HCT116 (cell line): ENCODE results near the gene ABCC8. TPM values are rescaled to one million over a fixed set of nuclear protein-coding genes. Genes with fewer than 3 reads are reported as not detected.
A peak's percentile ranks its signal among the peaks of the same experiment; 100 is the strongest.

Experiments used
- ATAC-seq: fragments of 200-7000 bp; cut with Tn5 transposase; 2 replicates; pipeline ENCODE4 v1.9.1; 2020; ENCODE audit warnings: mild to moderate bottlenecking, moderate library complexity
- Bru-seq: library from RNA; stranded (reverse); fragments of 400-500 nt; gene quantifications from one replicate; lab custom pipeline; 2021; lab: Mats Ljungman, UMichigan
- BruChase-seq, 2 experiments: library from RNA; stranded (reverse); fragments of 400-500 nt; gene quantifications; one replicate each; lab custom pipeline; 2021; lab: Mats Ljungman, UMichigan
- BruUV-seq: library from RNA; stranded (reverse); fragments of 400-500 nt; replicated peaks from 2 replicates; lab custom pipeline; 2021; lab: Mats Ljungman, UMichigan
- CTCF ChIA-PET: fragments of 300-600 bp; sonication (Branson Sonifier 250); formaldehyde crosslinking; loops from one replicate; lab custom pipeline; 2021; ENCODE audit warnings: antibody characterized with exemption; lab: Charles Lee
- POLR2A ChIA-PET: fragments of 300-600, 350-600 bp; sonication (Branson Sonifier 250); formaldehyde crosslinking; loops from one replicate; lab custom pipeline; 2021; ENCODE audit warnings: antibody characterized with exemption; lab: Charles Lee
- RAD21 ChIA-PET, 2 experiments: fragments of 300-600 bp; sonication (Branson Sonifier 250); formaldehyde crosslinking; loops; one replicate each; lab custom pipeline; 2023; ENCODE audit warnings: low total read pairs in 2 of 2; ENCODE audit not compliant: uncharacterized antibody in 2 of 2, unreplicated experiment in 2 of 2, low non-redundant PET in 1 of 2; lab: Charles Lee
- DNase-seq: peaks from one replicate; pipeline ENCODE4 v3.0.0-alpha.2; 2010; ENCODE audit warnings: low read depth, low spot score
- H2AFZ ChIP-seq: fragments of 200-600 bp; shearing (Covaris generic), sonication (generic); 2 replicates; pipeline ENCODE4 v1.6.1; 2017; ENCODE audit warnings: low read depth, mixed run types, mixed read lengths, antibody characterized with exemption, low read length; ENCODE audit not compliant: poor library complexity, severe bottlenecking
- H3K27ac ChIP-seq: 2 replicates; pipeline ENCODE4 v1.5.1; 2012; ENCODE audit warnings: low read depth, low read length
- H3K27me3 ChIP-seq: fragments of 200-600 bp; sonication (generic); 2 replicates; pipeline ENCODE4 v1.6.1; 2016; ENCODE audit warnings: mixed run types, low read length, mixed read lengths; ENCODE audit not compliant: insufficient read depth
- H3K36me3 ChIP-seq, 2 experiments: fragments of 200-500 bp in 1 of 2; fragments of 200-600 bp in 1 of 2; sonication (Bioruptor generic) in 1 of 2; sonication (generic) in 1 of 2; 2 replicates each; pipeline versions ENCODE4 v1.5.1 to v1.6.1; 2014 to 2016; ENCODE audit warnings: low read length in 2 of 2, inconsistent platforms in 1 of 2, mixed read lengths in 1 of 2, mixed run types in 1 of 2; ENCODE audit not compliant: insufficient read depth in 2 of 2, control insufficient read depth in 1 of 2
- H3K4me1 ChIP-seq, 2 experiments: fragments of 200-600 bp in 1 of 2; sonication (generic) in 1 of 2; 2 replicates each; pipeline versions ENCODE4 v1.5.1 to v1.6.1; 2012 to 2017; ENCODE audit warnings: low read length in 2 of 2, inconsistent platforms in 1 of 2, mild to moderate bottlenecking in 1 of 2, mixed read lengths in 1 of 2, mixed run types in 1 of 2, moderate library complexity in 1 of 2; ENCODE audit not compliant: insufficient read depth in 2 of 2, control insufficient read depth in 1 of 2
- H3K4me2 ChIP-seq: fragments of 200-600 bp; sonication (generic); 2 replicates; pipeline ENCODE4 v1.6.1; 2017; ENCODE audit warnings: mixed run types, low read length, mixed read lengths
- H3K4me3 ChIP-seq, 2 experiments: fragments of 200-600 bp in 1 of 2; sonication (generic) in 1 of 2; replicated peaks in 1 of 2; 2 replicates each; pipeline ENCODE4 v1.5.1; 2011 to 2016; ENCODE audit warnings: low read length in 2 of 2, control low read depth in 1 of 2, low read depth in 1 of 2, mild to moderate bottlenecking in 1 of 2, mixed read lengths in 1 of 2, mixed run types in 1 of 2
- H3K79me2 ChIP-seq: fragments of 200-600 bp; sonication (generic); 2 replicates; pipeline ENCODE4 v1.6.1; 2017; ENCODE audit warnings: mild to moderate bottlenecking, mixed run types, low read length, moderate library complexity, mixed read lengths; ENCODE audit not compliant: insufficient read depth
- H3K9ac ChIP-seq: fragments of 200-600 bp; sonication (generic); 2 replicates; pipeline ENCODE4 v1.6.1; 2016; ENCODE audit warnings: low read length, mixed read lengths
- H3K9me2 ChIP-seq: fragments of 200-600 bp; sonication (generic), shearing (Covaris generic); 2 replicates; pipeline ENCODE4 v1.6.1; 2017; ENCODE audit warnings: mixed run types, mild to moderate bottlenecking, moderate library complexity; ENCODE audit not compliant: insufficient read depth
- H3K9me3 ChIP-seq, 2 experiments: fragments of 200-500 bp in 1 of 2; fragments of 200-600 bp in 1 of 2; sonication (Bioruptor generic) in 1 of 2; sonication (generic) in 1 of 2; 2 replicates each; pipeline ENCODE4 v1.6.1; 2014 to 2017; ENCODE audit warnings: low read length in 2 of 2, mixed read lengths in 2 of 2, inconsistent platforms in 1 of 2, low read depth in 1 of 2, mild to moderate bottlenecking in 1 of 2, mixed run types in 1 of 2, moderate library complexity in 1 of 2; ENCODE audit not compliant: control insufficient read depth in 1 of 2, insufficient read depth in 1 of 2
- H4K20me1 ChIP-seq: fragments of 200-600 bp; sonication (generic), shearing (Covaris generic); 2 replicates; pipeline ENCODE4 v1.6.1; 2017; ENCODE audit warnings: mixed run types, mild to moderate bottlenecking, moderate library complexity; ENCODE audit not compliant: insufficient read depth
- ATF3 ChIP-seq: IDR thresholded peaks from 2 replicates; pipeline ENCODE4 v1.6.1; 2012
- CBX3 ChIP-seq: IDR thresholded peaks from 2 replicates; pipeline ENCODE4 v1.6.1; 2012; ENCODE audit warnings: low read depth
- CTCF ChIP-seq, 3 experiments: fragments of 200-600 bp in 1 of 3; sonication (generic) in 1 of 3; IDR thresholded peaks in 2 of 3; conservative IDR thresholded peaks in 1 of 3; 2 replicates each; pipeline ENCODE4 v1.5.1; 2012 to 2017; ENCODE audit warnings: low read depth in 2 of 3, low read length in 2 of 3, antibody characterized with exemption in 1 of 3, borderline replicate concordance in 1 of 3, control low read depth in 1 of 3, mild to moderate bottlenecking in 1 of 3, mixed read lengths in 1 of 3, mixed run types in 1 of 3, moderate library complexity in 1 of 3; ENCODE audit not compliant: insufficient read depth in 1 of 3
- ELF1 ChIP-seq: IDR thresholded peaks from 2 replicates; pipeline ENCODE4 v1.6.1; 2012; ENCODE audit warnings: low read depth, borderline replicate concordance
- EZH2 ChIP-seq: fragments of 200-600 bp; sonication (generic); IDR thresholded peaks from 2 replicates; pipeline ENCODE4 v1.6.1; 2017; ENCODE audit warnings: antibody characterized with exemption, mixed run types
- EZH2phosphoT487 ChIP-seq: fragments of 200-600 bp; IDR thresholded peaks from 2 replicates; pipeline ENCODE4 v1.6.1; 2018; ENCODE audit warnings: antibody characterized with exemption, borderline replicate concordance
- FOSL1 ChIP-seq: IDR thresholded peaks from 2 replicates; pipeline ENCODE4 v1.6.1; 2012; ENCODE audit warnings: low read depth
- MAX ChIP-seq: IDR thresholded peaks from 2 replicates; pipeline ENCODE4 v1.6.1; 2012
- POLR2A ChIP-seq: IDR thresholded peaks from 2 replicates; pipeline ENCODE4 v1.7.0; 2011; ENCODE audit warnings: borderline replicate concordance; ENCODE audit not compliant: insufficient read depth, insufficient read length; ENCODE audit errors: extremely low read depth
- POLR2AphosphoS5 ChIP-seq: IDR thresholded peaks from 2 replicates; pipeline ENCODE4 v1.6.1; 2011; ENCODE audit warnings: mild to moderate bottlenecking, low read depth, low read length, moderate library complexity
- RAD21 ChIP-seq: IDR thresholded peaks from 2 replicates; pipeline ENCODE4 v1.6.1; 2012; ENCODE audit warnings: low read depth, mild to moderate bottlenecking
- REST ChIP-seq: IDR thresholded peaks from 2 replicates; pipeline ENCODE4 v1.6.1; 2012; ENCODE audit warnings: low read depth
- SIN3A ChIP-seq: IDR thresholded peaks from 2 replicates; pipeline ENCODE4 v1.6.1; 2012; ENCODE audit warnings: low read depth
- TCF7L2 ChIP-seq: IDR thresholded peaks from 2 replicates; pipeline ENCODE4 v1.7.0; 2011; ENCODE audit warnings: borderline replicate concordance, inconsistent platforms; ENCODE audit not compliant: insufficient read depth, insufficient read length; ENCODE audit errors: extremely low read depth
- YY1 ChIP-seq: IDR thresholded peaks from 2 replicates; pipeline ENCODE4 v1.6.1; 2011; ENCODE audit warnings: low read length, low read depth, moderate library complexity, mild to moderate bottlenecking; ENCODE audit not compliant: insufficient replicate concordance; ENCODE audit errors: extremely low read depth
- ZBTB33 ChIP-seq: IDR thresholded peaks from 2 replicates; pipeline ENCODE4 v1.6.1; 2011; ENCODE audit warnings: mild to moderate bottlenecking, low read length, moderate library complexity; ENCODE audit not compliant: insufficient replicate concordance; ENCODE audit errors: extremely low read depth
- ZNF274 ChIP-seq: fragments of 200-500 bp; sonication (Bioruptor generic); IDR thresholded peaks from 2 replicates; pipeline ENCODE4 v1.6.1; 2014; ENCODE audit warnings: mild to moderate bottlenecking, low read depth, low read length, inconsistent platforms
- intact Hi-C: fragments of 100-400 bp; cut with micrococcal nuclease; formaldehyde crosslinking; loops from 2 replicates; pipeline ENCODE4 v1.10.0; 2022
- long read RNA-seq: library from polyadenylated mRNA; unstranded; transcript quantifications from one replicate; pipeline ENCODE4 v2.0.0, GENCODE V29; 2021; ENCODE audit not compliant: unreplicated experiment
- polyA plus RNA-seq: library from polyadenylated mRNA; unstranded; fragments of >200 nt; gene quantifications from 2 replicates; pipeline ENCODE4 v1.2.1, GENCODE V29; 2012; ENCODE audit warnings: missing spikeins
- total RNA-seq: library from RNA; stranded (reverse); gene quantifications from one replicate; pipeline ENCODE4 v1.2.1, GENCODE V29; 2021; ENCODE audit not compliant: unreplicated experiment

The ABCC8 gene
- total RNA-seq: 0.39 TPM
- 0.19 and 0.20 TPM in 2 replicates for polyA plus RNA-seq
- Bru-seq, nascent RNA: percentile 3 among the genes with signal in this experiment
- percentile 7 among the genes with signal in this experiment for BruChase-seq, experiment 1, labeled RNA remaining after a 6-hour chase
- BruChase-seq, experiment 2, labeled RNA remaining after a 2-hour chase: percentile 5 among the genes with signal in this experiment
- long read RNA-seq: 0 reads

GRCh38 chr11:17476317-17477083 is at the start of gene ABCC8:
TSS of gene ABCC8 (minus strand) at chr11:17476845. CDS start at chr11:17476776, 69 bp downstream.
- intact Hi-C loops: no loop called here
- H4K20me1 ChIP-seq: no peaks in the 10 kb centered on the region
- H3K9ac ChIP-seq: no peak within 1 kb of the TSS
- no peaks in the 10 kb centered on the region for H3K9me2 ChIP-seq
- ATAC-seq (no peak), DNase-seq (no peak)
- BruUV-seq: no TSS peak
- no peaks in the 10 kb centered on the region for H3K79me2 ChIP-seq
- H3K4me2 ChIP-seq: no peak within 1 kb of the TSS
- ChIA-PET CTCF (no interaction called here), POLR2A (no interaction called here), RAD21 (no interaction called here)
- no peak within 1 kb of the TSS for H3K4me3 ChIP-seq
- no peak within 1 kb of the TSS for H2AFZ ChIP-seq
- H3K4me1 ChIP-seq: peaks cover 5 to 20% of the 10 kb centered on the region in 2 experiments; a peak in 3 of 4 replicates
- H3K27ac ChIP-seq: no peak within 1 kb of the TSS
- H3K9me3 ChIP-seq: no peaks in the 10 kb centered on the region
- no peaks in the 10 kb centered on the region for H3K27me3 ChIP-seq
- H3K36me3 ChIP-seq: no peaks in the 10 kb centered on the region
- no peak for TF ChIP-seq POLR2AphosphoS5
- no peak for TF ChIP-seq ZBTB33
- no peak for TF ChIP-seq RAD21
- TF ChIP-seq POLR2A: no peak
- TF ChIP-seq SIN3A: no peak
- no peak for TF ChIP-seq EZH2phosphoT487
- TF ChIP-seq YY1: no peak
- no peak for TF ChIP-seq ZNF274
- TF ChIP-seq TCF7L2: no peak
- TF ChIP-seq ELF1: no peak
- no peak for TF ChIP-seq CBX3
- no peak for TF ChIP-seq REST
- no peak for TF ChIP-seq EZH2
- TF ChIP-seq MAX: no peak
- no peak for TF ChIP-seq CTCF (IDR thresholded peaks at IDR 0.05 in 2 of 3, conservative IDR thresholded peaks at IDR 0.05 in 1 of 3; ENCODE audit: borderline replicate concordance in 1 of 3, insufficient read depth in 1 of 3, low read depth in 2 of 3, low read length in 2 of 3)
- no peak for TF ChIP-seq FOSL1
- no peak for TF ChIP-seq ATF3
